Fibroblast of gingiva (primary cell): ENCODE data around the gene BUB1B.
"Not testable (repeated sequence)": the region's sequence is repeated elsewhere in the genome, so short reads cannot be mapped to it uniquely, and the experiment has no call there.

Source experiments
- DNase-seq: peaks from one replicate; pipeline ENCODE4 v3.0.0-alpha.2; 2011; ENCODE audit warnings: low read depth

BUB1B gene

DNA sequence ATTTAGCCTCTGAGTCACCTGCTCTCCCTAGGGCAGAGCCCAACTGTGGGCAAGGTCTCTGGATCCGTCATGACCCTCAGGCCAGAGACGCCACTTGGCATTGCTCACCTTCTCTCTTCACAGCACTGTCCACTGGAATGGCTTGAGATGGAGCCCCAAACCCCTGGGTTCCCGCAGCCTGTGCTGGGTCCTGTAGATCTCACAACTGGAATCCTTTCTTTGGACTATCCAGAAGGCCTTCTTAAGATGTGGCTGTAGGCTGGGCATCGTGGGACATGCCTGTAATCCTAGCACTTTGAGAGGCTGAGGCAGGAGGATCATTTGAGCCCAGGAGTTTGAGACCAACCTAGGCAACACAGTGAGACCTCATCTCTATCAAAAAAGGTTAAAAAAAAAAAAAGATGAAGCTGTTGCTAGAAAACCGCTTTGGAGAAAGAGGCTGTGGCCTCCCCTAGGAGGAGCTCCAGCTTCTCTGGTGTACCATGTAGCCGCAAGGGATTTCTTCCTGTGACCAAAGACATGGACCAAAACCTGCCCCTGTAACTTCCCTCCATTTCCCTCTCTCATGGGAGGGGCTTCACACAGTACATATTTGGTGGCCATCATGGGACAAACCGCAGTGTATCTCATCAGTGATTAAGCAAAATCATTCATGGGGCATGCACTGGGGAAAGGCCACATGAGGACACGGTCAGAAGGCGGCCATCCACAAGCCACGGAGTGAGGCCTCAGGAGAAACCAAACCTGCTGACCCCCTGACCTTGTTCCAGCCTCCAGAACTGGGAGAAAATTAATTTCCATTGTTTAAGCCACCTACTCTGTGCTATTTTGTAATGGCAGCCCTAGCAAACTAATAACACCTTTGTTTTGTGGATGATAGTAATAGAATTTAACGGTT lies 23.3 kb upstream of the BUB1B start:
- no peak for DNase-seq

DNA sequence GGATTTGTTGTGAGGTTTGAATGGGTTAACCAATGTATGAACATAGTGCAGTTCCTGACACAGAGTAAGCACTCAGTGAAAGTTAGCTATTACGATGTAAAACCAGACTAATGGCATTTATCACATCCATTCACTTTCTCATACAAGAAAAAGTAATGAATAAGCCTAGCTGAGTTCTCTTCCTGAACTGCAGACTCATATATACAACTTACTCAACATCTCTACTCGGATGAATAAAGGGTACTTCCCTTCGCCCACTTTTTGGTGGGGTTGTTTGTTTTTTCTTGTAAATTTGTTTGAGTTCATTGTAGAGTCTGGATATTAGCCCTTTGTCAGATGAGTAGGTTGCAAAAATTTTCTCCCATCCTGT lies 22.7 kb upstream of the BUB1B start:
- not testable (repeated sequence) for DNase-seq

DNA sequence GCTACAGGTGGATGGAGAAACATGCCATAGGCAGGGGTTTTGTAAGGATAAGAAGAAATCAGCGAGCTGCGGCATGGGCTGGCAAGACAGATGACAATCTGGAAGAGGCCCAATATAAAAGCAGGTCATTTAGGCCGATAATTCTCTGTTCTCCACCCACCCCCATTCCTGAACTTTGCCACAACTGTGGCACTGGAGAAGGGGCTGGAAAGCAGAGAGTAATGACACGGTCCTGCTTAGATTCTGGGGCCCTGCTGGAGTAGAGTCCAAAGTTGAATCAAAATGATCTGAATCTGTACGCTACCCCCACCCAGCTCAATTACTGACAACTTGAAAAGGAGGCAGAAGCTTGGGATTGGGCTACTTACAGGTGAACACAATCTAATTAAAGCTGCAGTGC lies 18.4 kb upstream of the BUB1B start:
- no peak for DNase-seq

DNA sequence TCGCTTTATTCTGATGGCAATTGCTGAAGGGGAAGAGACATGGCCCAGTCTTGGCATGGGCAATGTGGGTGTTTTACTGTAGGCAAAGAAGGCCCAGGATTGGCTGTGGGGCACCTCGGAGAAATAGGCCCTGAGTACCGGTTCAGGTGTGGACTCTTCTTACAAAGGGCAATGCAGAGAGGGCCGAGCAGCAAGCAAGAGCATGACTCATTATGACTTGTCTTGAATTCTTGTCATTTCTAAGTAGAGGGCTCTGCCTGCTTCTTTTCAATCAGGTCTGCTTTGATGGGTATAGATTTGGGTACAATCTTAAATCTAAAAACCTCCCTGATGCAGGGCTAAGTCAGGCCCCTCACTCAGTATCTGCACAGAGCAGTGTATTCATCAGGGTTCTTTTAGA lies 14.8 kb upstream of the BUB1B start:
- DNase-seq, result no peak

DNA sequence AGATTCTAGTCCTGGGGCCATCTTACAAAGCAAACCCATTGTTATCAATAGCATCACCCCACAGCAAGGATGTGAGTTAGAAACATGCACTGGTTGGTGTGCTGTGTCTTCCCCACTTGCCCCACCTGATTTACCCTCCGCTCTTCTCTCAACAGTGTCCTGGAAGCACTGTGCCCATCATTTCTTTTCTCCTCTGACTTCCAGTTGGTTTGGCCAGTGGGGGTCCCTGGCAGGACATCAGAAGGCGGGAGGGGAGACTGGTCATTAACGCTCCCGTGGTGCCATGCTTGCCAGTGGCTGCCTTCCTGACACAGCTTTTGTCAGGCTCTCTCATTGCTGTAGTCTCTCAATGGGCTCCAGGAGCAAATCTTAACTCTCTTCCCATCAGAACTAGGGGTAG lies 11.5 kb upstream of the BUB1B start:
- no peak for DNase-seq

DNA sequence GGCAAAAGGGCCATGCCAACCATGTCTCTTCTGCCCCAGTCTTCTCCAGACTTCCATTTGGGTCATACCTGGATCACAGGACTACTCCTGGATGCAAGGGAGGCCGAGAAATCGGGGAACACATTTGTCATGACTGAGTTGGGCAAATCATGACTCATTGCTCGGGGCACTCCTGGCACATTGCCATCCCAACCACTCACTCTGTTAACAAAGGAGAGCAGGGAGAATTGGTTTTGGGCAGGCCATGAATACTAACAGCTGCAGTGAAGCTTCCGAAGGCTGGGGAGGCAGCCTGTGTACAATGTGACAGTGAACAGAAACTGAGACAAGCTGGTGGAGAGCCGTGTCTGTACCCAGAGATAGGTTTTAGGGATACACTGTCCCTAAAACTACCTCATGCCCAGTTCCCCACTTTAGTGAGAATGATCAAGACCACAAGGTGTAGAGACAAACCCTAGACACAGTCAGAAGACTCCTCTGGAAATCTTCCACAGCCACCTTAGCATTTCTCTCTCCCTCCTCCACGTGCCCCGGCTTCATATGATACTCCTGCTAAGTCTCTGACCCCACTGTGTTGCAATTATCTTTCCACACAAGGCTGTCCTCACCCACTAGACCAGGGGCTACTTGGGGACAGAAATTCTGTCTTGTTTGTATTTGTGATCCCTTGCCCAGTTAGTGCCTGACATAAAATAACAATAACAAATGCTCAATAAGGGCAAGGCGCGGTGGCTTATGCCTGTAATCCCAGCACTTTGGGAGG lies 10.5 kb upstream of the BUB1B start:
- peak; percentile 55 for DNase-seq

DNA sequence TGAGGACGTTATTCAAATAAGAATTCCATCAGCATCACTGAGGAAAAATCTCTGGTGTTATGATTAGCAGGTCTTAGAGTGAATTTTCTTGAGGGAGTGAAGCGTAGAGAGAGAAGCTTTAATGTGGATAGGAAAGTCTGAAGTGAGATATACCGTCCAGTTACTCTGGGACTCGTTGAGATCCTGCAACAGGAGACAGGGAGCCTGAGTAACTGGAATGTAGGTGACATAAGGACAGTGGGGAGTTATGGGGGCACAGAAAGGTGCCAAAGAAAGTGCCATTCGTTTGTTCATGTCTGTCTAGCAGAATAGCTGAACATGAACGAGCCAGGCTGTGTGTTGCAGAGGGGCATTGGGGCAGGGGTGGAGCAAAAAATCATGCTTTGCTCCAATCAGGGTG lies 9.4 kb upstream of the BUB1B start:
- DNase-seq, result no peak

DNA sequence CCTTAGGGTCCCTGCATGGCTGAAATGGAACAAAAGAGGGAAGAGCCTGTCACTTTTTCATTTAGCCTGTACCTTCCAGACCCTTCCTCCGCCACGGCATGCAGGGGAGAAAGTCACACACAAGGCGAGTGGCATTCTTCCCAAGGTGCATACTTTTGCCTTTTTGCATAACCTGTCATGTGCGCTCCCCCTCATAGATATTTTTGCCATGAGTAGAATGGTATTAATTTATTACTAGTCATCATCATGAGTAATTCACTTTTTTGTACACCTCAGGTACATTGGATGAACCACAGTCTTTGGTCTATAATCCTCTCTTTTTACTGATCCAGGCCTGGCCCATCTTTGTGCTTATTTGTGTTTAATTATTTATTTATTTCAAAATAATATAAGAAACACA lies 8.9 kb upstream of the BUB1B start:
- no peak for DNase-seq

DNA sequence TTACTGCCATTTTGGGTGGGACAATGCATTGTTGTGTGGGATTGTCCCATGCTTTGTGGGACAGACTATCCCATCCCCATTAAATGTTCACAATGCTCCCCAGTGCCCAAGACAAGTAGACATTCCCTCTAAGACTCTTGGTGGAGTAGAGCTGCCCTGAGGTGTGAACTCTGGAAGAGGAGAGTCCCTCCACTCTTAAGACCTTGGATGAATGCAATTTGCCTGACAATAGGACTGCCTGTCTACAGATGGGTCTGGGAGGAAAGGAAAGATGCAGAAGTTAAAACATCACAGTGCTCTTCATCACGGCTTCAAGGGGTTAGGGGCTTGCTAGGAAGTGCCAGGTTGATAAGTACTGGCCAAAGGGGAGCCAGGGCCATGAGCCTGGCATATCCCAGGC lies 6.0 kb upstream of the BUB1B start:
- not testable (repeated sequence) for DNase-seq

DNA sequence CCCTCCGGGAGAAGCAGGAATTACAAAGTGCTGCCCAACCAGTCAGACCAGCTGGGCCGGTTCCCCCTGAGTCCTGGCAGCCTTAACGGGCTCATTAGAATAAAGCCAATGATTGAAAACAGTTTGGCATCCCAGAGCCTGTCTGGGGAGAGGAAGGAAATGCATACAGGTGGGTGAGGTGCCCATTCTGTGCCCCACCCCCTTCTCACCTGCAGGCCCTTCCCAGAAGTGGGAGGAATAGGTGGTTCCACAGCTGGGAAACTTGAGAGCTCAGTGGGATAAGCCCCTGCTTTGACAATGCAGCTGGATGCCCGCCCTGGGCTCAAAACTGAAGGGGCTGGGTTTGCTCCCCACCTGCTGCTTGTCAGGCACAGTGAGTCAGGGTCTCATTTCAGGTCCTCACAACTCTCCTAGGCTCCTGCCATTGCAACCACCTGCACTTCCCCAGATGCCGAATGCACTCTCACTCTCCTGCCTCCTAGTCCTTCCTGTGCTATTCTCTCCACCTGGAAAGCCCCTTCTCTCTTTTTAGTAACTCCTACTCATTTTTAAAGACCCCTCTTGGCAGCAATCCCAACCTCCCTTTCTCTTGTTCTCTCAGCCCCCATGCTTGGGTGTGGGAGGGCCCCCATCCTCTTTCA lies 5.5 kb upstream of the BUB1B start:
- no peak for DNase-seq

DNA sequence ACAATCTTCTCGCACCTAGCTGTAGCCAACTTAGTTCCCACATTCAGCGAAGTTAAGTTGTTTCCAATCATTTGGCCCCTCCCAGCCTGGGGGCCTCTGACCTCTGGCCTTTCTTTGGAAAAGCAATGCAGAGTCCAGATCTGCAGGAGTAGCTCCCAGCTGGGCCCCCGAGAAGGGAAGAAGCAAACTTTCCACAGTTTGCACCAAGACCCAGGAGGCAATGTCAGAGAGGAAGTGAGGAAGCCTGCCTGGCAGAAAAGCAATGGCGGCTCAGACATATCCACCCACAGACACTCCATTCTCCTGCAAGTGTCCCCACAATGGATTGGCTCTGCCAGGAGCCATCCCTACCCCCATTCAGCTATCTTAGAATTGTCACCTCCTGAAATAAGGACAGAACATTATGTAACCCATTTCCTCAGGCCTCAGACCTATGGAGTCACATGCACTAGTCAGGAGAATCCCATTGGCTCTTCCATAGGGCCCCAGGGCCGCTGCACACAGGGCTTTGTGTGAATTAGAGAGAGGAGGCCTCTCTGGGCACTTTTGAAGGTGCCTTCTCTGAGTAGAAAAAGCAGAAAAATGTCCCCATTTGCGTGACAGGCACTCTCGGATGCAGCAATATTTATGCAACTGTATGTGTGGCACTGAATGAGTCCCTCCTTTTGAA lies 3.0 kb upstream of the BUB1B start:
- DNase-seq, result no peak

DNA sequence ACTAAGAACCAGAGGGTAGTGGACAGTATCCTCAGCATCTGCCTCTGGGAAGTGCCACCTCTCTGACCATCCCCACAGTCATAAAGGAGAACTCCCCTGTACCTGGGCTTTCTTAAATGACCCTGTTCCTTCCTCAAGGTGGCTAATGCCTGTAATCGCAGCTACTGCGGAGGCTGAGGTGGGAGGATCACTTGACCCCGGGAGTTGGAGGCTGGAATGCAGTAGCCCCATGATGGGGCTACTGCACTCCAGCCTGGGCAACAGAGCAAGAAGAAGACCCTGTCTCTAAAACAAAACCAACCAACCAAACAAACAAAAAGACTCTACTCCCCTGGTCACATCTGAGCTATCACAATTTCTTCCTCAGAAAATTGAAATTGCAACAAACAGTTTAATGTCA lies 848 bp upstream of the BUB1B start:
- DNase-seq, result no peak

DNA sequence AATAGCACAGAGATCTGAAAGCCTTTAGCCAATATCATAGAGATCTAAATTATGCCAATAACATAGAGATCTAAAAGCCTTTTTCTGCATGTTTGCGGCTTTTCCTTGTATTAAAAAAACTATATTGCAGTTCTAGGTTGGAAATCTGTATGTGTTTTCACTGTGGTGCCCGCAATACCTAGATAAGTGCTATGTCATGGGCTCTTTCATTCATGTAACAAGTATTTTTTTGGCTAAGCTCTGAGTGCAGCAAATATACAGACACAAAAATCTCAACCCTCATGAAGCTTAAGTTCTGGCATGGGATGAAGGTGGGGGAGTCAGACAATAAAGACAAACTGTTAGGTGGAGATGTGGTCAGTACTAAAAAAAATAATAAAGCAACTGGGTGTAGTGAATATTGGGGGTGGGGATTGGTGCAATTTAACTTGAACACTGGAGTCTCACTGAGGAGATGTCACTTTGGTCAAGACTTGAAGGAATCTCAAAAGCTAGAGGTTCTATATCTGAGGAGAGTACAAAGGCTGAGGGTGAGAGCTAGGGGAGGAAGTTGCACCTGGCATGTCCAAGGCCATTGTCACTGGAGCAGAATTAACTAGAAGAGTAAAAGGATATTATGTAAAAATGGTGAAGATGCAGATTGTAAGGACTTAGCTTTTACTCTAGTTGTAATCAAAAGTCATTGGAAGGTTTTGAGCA lies 973 bp downstream of the BUB1B start:
- no peak for DNase-seq

DNA sequence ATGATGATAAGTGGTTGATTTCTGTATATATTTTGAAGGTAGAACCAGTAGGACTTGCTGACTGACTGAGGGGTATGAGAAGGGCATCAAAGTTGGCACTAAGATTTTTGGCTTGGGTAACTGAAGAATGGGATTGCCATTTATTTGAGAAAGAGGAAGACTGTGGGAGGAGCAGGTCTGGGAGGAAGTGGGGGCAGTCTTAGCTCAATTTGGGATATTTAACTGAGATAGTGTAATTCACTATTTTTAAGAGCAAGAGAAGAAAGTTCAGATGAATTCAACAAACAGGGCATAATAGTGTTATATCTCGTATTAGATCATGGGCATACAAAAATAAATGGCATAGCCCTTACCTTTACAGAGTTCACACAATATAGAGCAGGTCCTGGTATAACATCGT lies 1.7 kb downstream of the BUB1B start:
- no peak for DNase-seq

DNA sequence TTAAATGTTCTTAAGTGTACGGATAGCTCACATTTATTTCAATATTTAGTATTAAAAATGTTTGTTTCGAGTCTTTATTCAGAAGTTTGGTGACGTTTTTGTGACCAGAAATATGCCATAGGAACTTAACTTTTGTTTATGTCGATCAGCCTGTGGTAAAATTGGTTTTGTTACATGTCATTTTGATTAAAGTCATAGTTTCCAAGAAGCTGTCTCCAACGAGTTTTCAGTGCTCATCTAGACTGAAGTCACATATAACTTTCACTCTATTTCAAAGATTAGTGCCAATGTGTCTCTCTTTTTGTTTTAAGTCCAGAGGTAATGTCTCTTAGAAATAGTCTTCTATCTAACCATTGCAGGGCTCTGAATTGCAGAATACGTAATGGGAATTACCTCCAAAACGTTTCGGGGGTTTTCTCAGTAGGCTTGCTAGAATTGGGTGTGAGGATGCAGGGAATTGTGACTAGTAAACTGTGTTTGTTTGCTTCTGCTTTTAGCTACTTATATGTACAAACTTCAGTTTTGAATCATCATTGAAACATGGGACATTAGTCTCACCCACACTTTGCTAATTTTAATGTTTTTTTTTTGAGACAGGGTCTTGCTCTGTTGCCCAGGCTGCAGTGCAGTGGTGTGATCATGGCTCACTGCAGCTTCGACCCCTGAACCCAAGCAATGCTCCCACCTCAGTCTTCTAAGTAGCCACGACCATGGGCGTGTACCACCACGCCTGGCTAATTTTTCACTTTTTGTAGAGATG lies 3.0 kb downstream of the BUB1B start:
- DNase-seq, result no peak

DNA sequence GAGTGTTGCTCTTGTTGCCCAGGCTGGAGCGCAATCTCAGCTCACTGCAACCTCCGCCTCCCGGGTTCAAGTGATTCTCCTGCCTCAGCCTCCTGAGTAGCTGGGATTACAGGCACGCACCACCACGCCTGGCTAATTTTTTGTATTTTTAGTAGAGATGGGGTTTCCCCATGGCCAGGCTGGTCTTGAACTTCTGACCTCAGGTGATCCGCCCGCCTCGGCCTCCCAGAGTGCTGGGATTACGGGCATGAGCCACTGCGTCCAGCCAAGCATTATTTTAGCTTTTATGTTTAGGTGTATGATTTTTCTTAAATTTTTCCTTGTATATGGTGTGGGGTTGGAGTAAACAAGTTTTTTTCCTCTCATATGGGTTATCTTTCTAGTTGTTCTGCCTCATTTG lies 6.5 kb downstream of the BUB1B start:
- not testable (repeated sequence) for DNase-seq

DNA sequence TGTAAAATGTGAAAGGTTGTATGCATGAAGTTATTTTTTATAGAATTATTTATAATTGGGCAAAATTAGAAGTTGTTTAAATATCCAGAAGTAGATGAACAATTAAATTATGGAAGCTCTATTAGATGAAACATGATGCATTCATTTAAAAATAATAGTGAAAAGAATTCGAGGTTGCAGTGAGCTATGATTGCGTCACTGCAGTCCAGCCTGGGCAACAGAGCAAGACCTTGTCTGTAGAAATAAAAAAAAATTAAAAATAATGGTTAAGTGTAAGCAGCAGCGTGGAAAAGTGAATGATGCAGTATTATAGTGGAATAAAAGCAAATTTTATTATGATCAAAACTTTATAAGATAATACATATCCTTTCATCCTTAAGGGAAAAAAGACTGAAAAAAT lies 14.3 kb downstream of the BUB1B start:
- DNase-seq, result no peak

DNA sequence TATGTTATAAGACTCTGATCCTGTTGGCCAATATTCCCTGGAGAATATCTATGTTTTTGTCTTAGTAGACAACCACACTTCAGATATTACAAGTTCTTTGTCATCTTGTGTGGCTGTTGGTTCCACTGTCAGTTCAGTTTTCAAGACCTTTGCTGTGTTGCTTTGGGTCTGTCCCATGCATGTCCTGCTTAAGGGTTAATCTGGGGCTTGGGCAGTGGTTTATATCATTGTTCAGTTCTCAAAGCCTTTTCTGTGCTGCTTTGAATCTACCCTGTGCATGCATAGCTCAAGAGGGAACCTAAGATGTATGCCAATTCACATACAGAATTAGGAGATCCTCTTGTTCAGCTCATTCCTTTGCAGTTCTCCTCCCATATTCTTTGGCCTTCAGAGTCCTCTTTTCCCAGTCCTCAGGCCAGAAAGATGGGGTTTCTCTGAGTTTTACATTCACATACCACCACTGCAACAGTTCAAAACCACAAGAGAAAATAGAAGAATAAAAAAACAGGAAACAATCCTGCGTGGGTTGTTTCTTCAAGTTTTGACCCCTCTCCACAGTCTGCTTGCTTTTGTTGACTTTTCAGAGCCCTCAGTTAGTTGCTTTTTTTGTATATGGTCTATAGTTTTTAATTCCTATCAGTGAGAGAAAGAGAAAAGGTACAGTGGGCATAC lies 21.6 kb downstream of the BUB1B start:
- peak; percentile 23 for DNase-seq

DNA sequence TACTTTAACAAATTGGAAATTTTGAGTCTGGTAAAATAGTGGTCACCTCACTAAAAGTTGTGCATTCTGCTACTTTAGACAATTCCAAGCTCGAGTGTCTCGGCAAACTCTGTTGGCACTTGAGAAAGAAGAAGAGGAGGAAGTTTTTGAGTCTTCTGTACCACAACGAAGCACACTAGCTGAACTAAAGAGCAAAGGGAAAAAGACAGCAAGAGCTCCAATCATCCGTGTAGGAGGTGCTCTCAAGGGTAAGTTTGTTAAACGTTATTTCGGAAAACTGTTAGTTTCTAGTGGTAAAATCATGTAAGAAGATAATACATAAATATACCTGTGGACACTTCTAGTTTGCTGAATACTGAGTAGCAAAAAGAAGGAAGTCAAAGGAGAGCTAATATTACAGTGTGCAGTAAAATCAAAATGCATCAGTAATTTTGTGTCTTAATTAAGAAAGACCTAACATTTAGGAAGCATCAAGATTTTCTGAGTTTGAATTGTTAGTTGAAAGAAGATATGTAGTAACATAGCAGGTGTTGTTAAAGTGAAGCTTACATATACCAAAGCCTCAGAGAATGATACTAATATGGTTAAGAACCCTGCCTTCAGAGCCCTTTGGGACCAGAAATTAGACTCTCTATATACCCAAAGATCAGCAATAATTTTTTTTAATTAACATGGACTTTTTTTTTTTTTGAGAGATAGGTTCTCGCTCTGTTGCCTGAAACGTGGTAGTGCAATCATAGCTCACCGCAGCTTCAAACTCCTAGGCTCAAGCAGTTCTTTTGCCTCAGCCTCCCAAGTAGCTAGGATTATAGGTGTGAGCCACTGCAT lies 23.0 kb downstream of the BUB1B start:
- no peak for DNase-seq

DNA sequence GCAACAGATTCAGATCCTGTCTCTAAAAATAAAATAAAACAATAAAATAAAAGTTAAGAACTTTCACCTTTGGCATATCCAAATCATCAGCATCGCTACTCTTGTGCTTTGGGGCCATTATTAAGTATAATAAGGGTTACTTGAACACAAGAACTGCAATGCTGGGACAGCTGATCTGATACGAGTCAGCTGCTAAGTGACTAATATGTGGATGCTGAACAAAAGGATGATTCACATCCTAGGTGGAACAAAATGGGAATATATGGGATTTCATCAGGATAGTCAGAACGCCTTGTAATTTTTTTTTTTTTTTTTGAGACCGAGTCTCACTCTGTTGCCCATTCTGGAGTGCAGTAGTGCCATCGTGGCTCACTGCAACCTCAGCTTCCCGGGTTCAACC lies 29.7 kb downstream of the BUB1B start:
- DNase-seq, result peak; percentile 49
